Subcutaneous adipose tissue (tissue), 4 donors: ENCODE measurements around the gene CALHM1. TPM values are rescaled to one million over a fixed set of nuclear protein-coding genes. Genes with fewer than 3 reads are reported as not detected.

Experiments
- CTCF ChIP-seq: fragments of 450-650 bp; IDR thresholded peaks from one replicate; pipeline ENCODE4 v1.5.1; 2016; ENCODE audit warnings: low read depth, mild to moderate bottlenecking, control low read depth, antibody characterized with exemption, moderate library complexity
- total RNA-seq, 4 donors: library from RNA; depleted of rRNA; stranded (reverse); fragments of >200 nt; gene quantifications; one replicate each; pipeline ENCODE4 v1.1.0, GENCODE V29; 2016

CALHM1 gene
- total RNA-seq, 4 donors from 2014 or later = not detected

GRCh38 chr10:103500481-103500880 lies 41.8 kb upstream of the CALHM1 start:
- no peak for TF ChIP-seq CTCF

- no peak for TF ChIP-seq CTCF
Measured at GRCh38 chr10:103499881-103500280, 41.2 kb upstream of the CALHM1 start.

GRCh38 chr10:103498936-103499638 lies 40.4 kb upstream of the CALHM1 start:
- no peak for TF ChIP-seq CTCF

- no peak for TF ChIP-seq CTCF
Measured at GRCh38 chr10:103497161-103497915, 38.6 kb upstream of the CALHM1 start.

GRCh38 chr10:103495321-103495720 lies 36.6 kb upstream of the CALHM1 start:
- TF ChIP-seq CTCF = no peak

GRCh38 chr10:103493916-103494877 lies 35.5 kb upstream of the CALHM1 start:
- no peak for TF ChIP-seq CTCF
